Muscle of back (tissue), 13 donors: ENCODE results near the gene DTNA. TPM values are rescaled to one million over a fixed set of nuclear protein-coding genes. Genes with fewer than 3 reads are reported as not detected.
A peak's percentile ranks its signal among the peaks of the same experiment; 100 is the strongest.
"Not testable (repeated sequence)": the region's sequence is repeated elsewhere in the genome, so short reads cannot be mapped to it uniquely, and the experiment has no call there.

ENCODE experiments used
- DNase-seq, 3 donors: peaks; one replicate each; pipeline versions ENCODE4 v3.0.0 to v3.0.0-alpha.2; 2013
- long read RNA-seq, 9 donors: transcript quantifications; one replicate each; lab custom pipeline, GENCODE V29; 2026
- polyA plus RNA-seq, 10 donors: library from polyadenylated mRNA; unstranded; fragments of 120-200 nt; gene quantifications; one replicate each; pipeline ENCODE4 v1.2.1, GENCODE V29; 2013; ENCODE audit not compliant: insufficient read length in 10 of 10

The DTNA gene
- polyA plus RNA-seq: 100 to 1,000 TPM in 3 of 10 donors, 10 to 100 TPM in 7; 49.5 to 127 (median 85.9) TPM
- long read RNA-seq, donor 1, transcript DTNA-208 (12 exons, 1,680 nt): major isoform, 6 of 6 reads
- long read RNA-seq, donor 1, partial matches to known transcripts: 0 of 6 reads
- long read RNA-seq, donor 1, other reads (novel, unspliced or antisense): 0 of 6 reads
- long read RNA-seq, donor 2, transcript DTNA-208 (12 exons, 1,680 nt): major isoform, 8 of 9 reads
- long read RNA-seq, donor 2, partial matches to known transcripts: 0 of 9 reads
- long read RNA-seq, donor 2, other reads (novel, unspliced or antisense): 0 of 9 reads
- long read RNA-seq, donor 3: 0 reads
- long read RNA-seq, donor 4, partial matches to known transcripts: 0 of 3 reads
- long read RNA-seq, donor 4, other reads (novel, unspliced or antisense): 0 of 3 reads
- long read RNA-seq, donor 5, partial matches to known transcripts: 7 of 10 reads
- long read RNA-seq, donor 5, other reads (novel, unspliced or antisense): 0 of 10 reads
- long read RNA-seq, donor 6, transcript DTNA-208 (12 exons, 1,680 nt): major isoform, 9 of 14 reads
- long read RNA-seq, donor 6, partial matches to known transcripts: 5 of 14 reads
- long read RNA-seq, donor 6, other reads (novel, unspliced or antisense): 0 of 14 reads
- long read RNA-seq, donor 7, partial matches to known transcripts: 0 of 2 reads
- long read RNA-seq, donor 7, other reads (novel, unspliced or antisense): 0 of 2 reads
- long read RNA-seq, donor 8, partial matches to known transcripts: 0 of 1 reads
- long read RNA-seq, donor 8, other reads (novel, unspliced or antisense): 0 of 1 reads
- long read RNA-seq, donor 9, partial matches to known transcripts: 0 of 2 reads
- long read RNA-seq, donor 9, other reads (novel, unspliced or antisense): 0 of 2 reads

GRCh38 chr18:34709750-34710441, at the start of gene DTNA:
DTNA (plus strand) TSS chr18:34710298; CDS start chr18:34755977, 45,679 bp downstream.
- peak; percentile 87 to 95 (median 94) for DNase-seq

GRCh38 chr18:34660572-34660971, 49.5 kb upstream of the DTNA start:
- no peak for DNase-seq

- DNase-seq: peak; percentile 33 to 59 (median 34)
Measured at GRCh38 chr18:34661464-34662087, 48.5 kb upstream of the DTNA start.

GRCh38 chr18:34676816-34677574, 33.1 kb upstream of the DTNA start:
- DNase-seq: no peak

GRCh38 chr18:34689750-34690149, 20.3 kb upstream of the DTNA start:
- DNase-seq: not testable (repeated sequence)

- no peak for DNase-seq
Measured at GRCh38 chr18:34691614-34692013, 18.5 kb upstream of the DTNA start.

- DNase-seq: peak in 1 of 3 donors; percentile 29
Measured at GRCh38 chr18:34694591-34695165, 15.4 kb upstream of the DTNA start.

GRCh38 chr18:34695310-34695709, 14.8 kb upstream of the DTNA start:
- no peak for DNase-seq

- no peak for DNase-seq
Measured at GRCh38 chr18:34696671-34697070, 13.4 kb upstream of the DTNA start.

- no peak for DNase-seq
Measured at GRCh38 chr18:34697233-34697632, 12.9 kb upstream of the DTNA start.

GRCh38 chr18:34697891-34698290, 12.2 kb upstream of the DTNA start:
- no peak for DNase-seq

- DNase-seq: no peak
Measured at GRCh38 chr18:34701911-34702310, 8.2 kb upstream of the DTNA start.

GRCh38 chr18:34702814-34703213, 7.3 kb upstream of the DTNA start:
- no peak for DNase-seq

GRCh38 chr18:34704074-34704473, 6.0 kb upstream of the DTNA start:
- DNase-seq: no peak

- no peak for DNase-seq
Measured at GRCh38 chr18:34704823-34705222, 5.3 kb upstream of the DTNA start.

- peak; percentile 89 to 95 (median 93) for DNase-seq
Measured at GRCh38 chr18:34707670-34708069, 2.4 kb upstream of the DTNA start.

- DNase-seq: peak in 2 of 3 donors; percentile 52 to 62
Measured at GRCh38 chr18:34709104-34709503, 994 bp upstream of the DTNA start.

- peak in 2 of 3 donors; percentile 34 to 53 for DNase-seq
Measured at GRCh38 chr18:34710458-34710914, 388 bp downstream of the DTNA start.

- DNase-seq: peak; percentile 63 to 87 (median 64)
Measured at GRCh38 chr18:34710934-34711333, 836 bp downstream of the DTNA start.

GRCh38 chr18:34716111-34716510, 6.0 kb downstream of the DTNA start:
- DNase-seq: not testable (repeated sequence)
